ENCODE results near the gene ZNF562. TPM values are rescaled to one million over a fixed set of nuclear protein-coding genes. Genes with fewer than 3 reads are reported as not detected.
"Not testable (repeated sequence)": the region's sequence is repeated elsewhere in the genome, so short reads cannot be mapped to it uniquely, and the experiment has no call there.

ZNF562 gene
- total RNA-seq, 2 experiments from 2014 or later = 18.8 to 22.5 TPM

- Mint-ChIP-seq H3K9me3 (peaks cover 52% of the 10 kb centered on the region), H3K36me3 (ENCODE audit: low read depth) (peaks cover 70% of the 10 kb centered on the region), H3K4me1 (peaks cover 34% of the 10 kb centered on the region), H3K27me3 (no peaks in the 10 kb centered on the region), H3K27ac (no peak overlapping the region), H3K4me3 (peak overlapping the region; percentile 39)
- ChIA-PET POLR2A (no interaction called here), CTCF (no interaction called here)
- no peak for DNase-seq
Measured at GRCh38 chr19:9672893-9673292, 2.0 kb downstream of the ZNF562 start.

GRCh38 chr19:9671655-9672054 lies 3.2 kb downstream of the ZNF562 start:
- peaks cover 83% of the 10 kb centered on the region for H3K36me3 Mint-ChIP-seq (ENCODE audit: low read depth)
- POLR2A ChIA-PET = no interaction called here
- CTCF ChIA-PET = no interaction called here
- H3K4me1 Mint-ChIP-seq = peaks cover 34% of the 10 kb centered on the region
- H3K9me3 Mint-ChIP-seq = peaks cover 59% of the 10 kb centered on the region
- no peaks in the 10 kb centered on the region for H3K27me3 Mint-ChIP-seq
- H3K4me3 Mint-ChIP-seq = no peak overlapping the region
- no peak for DNase-seq
- H3K27ac Mint-ChIP-seq = no peak overlapping the region

- Mint-ChIP-seq H3K36me3 (ENCODE audit: low read depth) (peaks cover 91% of the 10 kb centered on the region), H3K4me3 (no peak overlapping the region), H3K4me1 (peaks cover 20% of the 10 kb centered on the region), H3K27ac (no peak overlapping the region), H3K27me3 (no peaks in the 10 kb centered on the region), H3K9me3 (peaks cover 56% of the 10 kb centered on the region)
- DNase-seq = no peak
- CTCF ChIA-PET = no interaction called here
- POLR2A ChIA-PET = no interaction called here
Measured at GRCh38 chr19:9668544-9668943, 6.4 kb downstream of the ZNF562 start.

GRCh38 chr19:9667898-9668297 lies 7.0 kb downstream of the ZNF562 start:
- no peaks in the 10 kb centered on the region for H3K27me3 Mint-ChIP-seq
- no peak overlapping the region for H3K27ac Mint-ChIP-seq
- ChIA-PET CTCF (no interaction called here), POLR2A (no interaction called here)
- peaks cover 91% of the 10 kb centered on the region for H3K36me3 Mint-ChIP-seq (ENCODE audit: low read depth)
- peaks cover 17% of the 10 kb centered on the region for H3K4me1 Mint-ChIP-seq
- H3K9me3 Mint-ChIP-seq = peaks cover 55% of the 10 kb centered on the region
- H3K4me3 Mint-ChIP-seq = no peak overlapping the region
- no peak for DNase-seq

- POLR2A ChIA-PET = no interaction called here
- no peak for DNase-seq
- CTCF ChIA-PET = interaction anchor here (0.6 kb wide), 1 partner anchor 1072 kb away, joined by 3 read pairs; no protein-coding TSS in a partner anchor
- Mint-ChIP-seq H3K4me3 (no peak overlapping the region), H3K27me3 (no peaks in the 10 kb centered on the region), H3K27ac (no peak overlapping the region), H3K9me3 (peaks cover 19% of the 10 kb centered on the region), H3K36me3 (ENCODE audit: low read depth) (peaks cover 71% of the 10 kb centered on the region), H3K4me1 (no peaks in the 10 kb centered on the region)
Measured at GRCh38 chr19:9658769-9659168, 16.1 kb downstream of the ZNF562 start.

- H3K4me1 Mint-ChIP-seq, H3K4me3 Mint-ChIP-seq, DNase-seq, H3K27me3 Mint-ChIP-seq, H3K27ac Mint-ChIP-seq, POLR2A ChIA-PET: not testable (repeated sequence)
- H3K9me3 Mint-ChIP-seq = peaks cover 44% of the 10 kb centered on the region
- CTCF ChIA-PET = interaction anchor here (1.1 kb wide), 1 partner anchor 8 kb away, joined by 3 read pairs; no protein-coding TSS in a partner anchor
- peaks cover 92% of the 10 kb centered on the region for H3K36me3 Mint-ChIP-seq (ENCODE audit: low read depth)
Measured at GRCh38 chr19:9653066-9653555, 21.8 kb downstream of the ZNF562 start.

GRCh38 chr19:9651464-9651863 lies 23.4 kb downstream of the ZNF562 start:
- H3K4me1 Mint-ChIP-seq, CTCF ChIA-PET, H3K4me3 Mint-ChIP-seq, H3K27ac Mint-ChIP-seq, H3K27me3 Mint-ChIP-seq, DNase-seq, POLR2A ChIA-PET: not testable (repeated sequence)
- Mint-ChIP-seq H3K36me3 (ENCODE audit: low read depth) (peaks cover 81% of the 10 kb centered on the region), H3K9me3 (peaks cover 41% of the 10 kb centered on the region)

GRCh38 chr19:9650345-9650744 lies 24.6 kb downstream of the ZNF562 start:
- Mint-ChIP-seq H3K4me1 (no peaks in the 10 kb centered on the region), H3K27ac (no peak overlapping the region), H3K4me3 (no peak overlapping the region), H3K36me3 (ENCODE audit: low read depth) (peaks cover 77% of the 10 kb centered on the region), H3K9me3 (peaks cover 45% of the 10 kb centered on the region), H3K27me3 (no peaks in the 10 kb centered on the region)
- CTCF ChIA-PET = no interaction called here
- POLR2A ChIA-PET = no interaction called here
- DNase-seq = no peak

- Mint-ChIP-seq H3K4me1 (no peaks in the 10 kb centered on the region), H3K27me3 (no peaks in the 10 kb centered on the region), H3K36me3 (ENCODE audit: low read depth) (peaks cover 56% of the 10 kb centered on the region), H3K4me3 (no peak overlapping the region), H3K27ac (no peak overlapping the region), H3K9me3 (peaks cover 32% of the 10 kb centered on the region)
- ChIA-PET POLR2A (interaction anchor here (0.7 kb wide), 1 partner anchor 28 kb away, joined by 3 read pairs; no protein-coding TSS in a partner anchor), CTCF (no interaction called here)
- DNase-seq = no peak
Measured at GRCh38 chr19:9645472-9645871, 29.4 kb downstream of the ZNF562 start.

GRCh38 chr19:9644472-9644871 lies 30.4 kb downstream of the ZNF562 start:
- no peak for DNase-seq
- no peak overlapping the region for H3K27ac Mint-ChIP-seq
- peaks cover 32% of the 10 kb centered on the region for H3K9me3 Mint-ChIP-seq
- H3K4me1 Mint-ChIP-seq = no peaks in the 10 kb centered on the region
- no peaks in the 10 kb centered on the region for H3K27me3 Mint-ChIP-seq
- H3K36me3 Mint-ChIP-seq (ENCODE audit: low read depth) = peaks cover 51% of the 10 kb centered on the region
- ChIA-PET CTCF (interaction anchor here (0.6 kb wide), 1 partner anchor 9 kb away, joined by 3 read pairs; no protein-coding TSS in a partner anchor), POLR2A (no interaction called here)
- no peak overlapping the region for H3K4me3 Mint-ChIP-seq

- POLR2A ChIA-PET = no interaction called here
- Mint-ChIP-seq H3K4me3 (no peak overlapping the region), H3K27ac (no peak overlapping the region), H3K9me3 (peaks cover 24% of the 10 kb centered on the region), H3K4me1 (no peaks in the 10 kb centered on the region), H3K36me3 (ENCODE audit: low read depth) (peaks cover 35% of the 10 kb centered on the region), H3K27me3 (no peaks in the 10 kb centered on the region)
- no peak for DNase-seq
- CTCF ChIA-PET = no interaction called here
Measured at GRCh38 chr19:9641810-9642209, 33.1 kb downstream of the ZNF562 start.

GRCh38 chr19:9640956-9641355 lies 33.9 kb downstream of the ZNF562 start:
- ChIA-PET CTCF (no interaction called here), POLR2A (no interaction called here)
- H3K36me3 Mint-ChIP-seq (ENCODE audit: low read depth) = peaks cover 33% of the 10 kb centered on the region

GRCh38 chr19:9636018-9636417 lies 38.9 kb downstream of the ZNF562 start:
- no peak for DNase-seq
- Mint-ChIP-seq H3K4me1 (no peaks in the 10 kb centered on the region), H3K4me3 (no peak overlapping the region), H3K27me3 (no peaks in the 10 kb centered on the region), H3K27ac (no peak overlapping the region), H3K36me3 (ENCODE audit: low read depth) (peaks cover 29% of the 10 kb centered on the region), H3K9me3 (peaks cover 12% of the 10 kb centered on the region)
- CTCF ChIA-PET = no interaction called here
- POLR2A ChIA-PET = no interaction called here

More at GRCh38 chr19:9640956-9641355, 33.9 kb downstream of the ZNF562 start:
- DNase-seq = no peak
- Mint-ChIP-seq H3K9me3 (peaks cover 21% of the 10 kb centered on the region), H3K4me1 (no peaks in the 10 kb centered on the region), H3K27ac (no peak overlapping the region), H3K4me3 (no peak overlapping the region), H3K27me3 (no peaks in the 10 kb centered on the region)

GRCh38 chr19:9627856-9628255 lies 47.0 kb downstream of the ZNF562 start:
- H3K27me3 Mint-ChIP-seq = no peaks in the 10 kb centered on the region
- H3K27ac Mint-ChIP-seq = no peak overlapping the region
- H3K4me3 Mint-ChIP-seq = no peak overlapping the region
- peaks cover 6% of the 10 kb centered on the region for H3K4me1 Mint-ChIP-seq
- H3K9me3 Mint-ChIP-seq = no peaks in the 10 kb centered on the region
- CTCF ChIA-PET = interaction anchor here (0.6 to 1.8 kb wide), 2 partner anchors 148 to 168 kb away, joined by 3 to 8 read pairs; no protein-coding TSS in a partner anchor
- H3K36me3 Mint-ChIP-seq (ENCODE audit: low read depth) = peaks cover 8% of the 10 kb centered on the region
- no peak for DNase-seq
- POLR2A ChIA-PET = no interaction called here
